HG03103 (cell line): Measurements from ENCODE around the gene SLC25A18.

ENCODE experiments used
- ATAC-seq: cut with Tn5 transposase; IDR thresholded peaks from one replicate; pipeline ENCODE4 v1.9.1; 2021; ENCODE audit warnings: low read depth; ENCODE audit not compliant: unreplicated experiment

SLC25A18 gene

GRCh38 chr22:17569971-17570511 lies 6.7 kb downstream of the SLC25A18 start:
- no peak for ATAC-seq

GRCh38 chr22:17570851-17571631 lies 7.7 kb downstream of the SLC25A18 start:
- no peak for ATAC-seq

GRCh38 chr22:17575151-17575550 lies 11.9 kb downstream of the SLC25A18 start:
- ATAC-seq = no peak

GRCh38 chr22:17575681-17576080 lies 12.4 kb downstream of the SLC25A18 start:
- no peak for ATAC-seq

GRCh38 chr22:17576470-17576869 lies 13.2 kb downstream of the SLC25A18 start:
- ATAC-seq = no peak

GRCh38 chr22:17578136-17578754 lies 14.9 kb downstream of the SLC25A18 start:
- ATAC-seq = no peak

- no peak for ATAC-seq
These were observed 16.3 kb downstream of the SLC25A18 start for GRCh38 chr22:17579535-17579981.

- no peak for ATAC-seq
These were observed 17.2 kb downstream of the SLC25A18 start for GRCh38 chr22:17580441-17581031.

GRCh38 chr22:17581056-17581455 lies 17.8 kb downstream of the SLC25A18 start:
- no peak for ATAC-seq

- ATAC-seq = no peak
These were observed 18.3 kb downstream of the SLC25A18 start for GRCh38 chr22:17581631-17582030.

- no peak for ATAC-seq
These were observed 19.9 kb downstream of the SLC25A18 start for GRCh38 chr22:17583151-17583550.

- ATAC-seq = no peak
These were observed 23.6 kb downstream of the SLC25A18 start for GRCh38 chr22:17586831-17587440.

- ATAC-seq = no peak
These were observed 24.3 kb downstream of the SLC25A18 start for GRCh38 chr22:17587629-17588028.

- no peak for ATAC-seq
These were observed 25.3 kb downstream of the SLC25A18 start for GRCh38 chr22:17588606-17589005.

- ATAC-seq = no peak
These were observed 26.6 kb downstream of the SLC25A18 start for GRCh38 chr22:17589810-17590375.

GRCh38 chr22:17590586-17590985 lies 27.3 kb downstream of the SLC25A18 start:
- no peak for ATAC-seq

GRCh38 chr22:17592201-17592600 lies 28.9 kb downstream of the SLC25A18 start:
- ATAC-seq = no peak

- no peak for ATAC-seq
These were observed 32.9 kb downstream of the SLC25A18 start for GRCh38 chr22:17596226-17596625.

- ATAC-seq = no peak
These were observed 33.9 kb downstream of the SLC25A18 start for GRCh38 chr22:17597217-17597616.

- ATAC-seq = no peak
These were observed 35.0 kb downstream of the SLC25A18 start for GRCh38 chr22:17598318-17598717.

- ATAC-seq = no peak
These were observed 37.7 kb downstream of the SLC25A18 start for GRCh38 chr22:17601031-17601430.
